HG03521 (cell line): Measurements from ENCODE around the gene PTCD3.

Source experiments
- ATAC-seq: cut with Tn5 transposase; IDR thresholded peaks from one replicate; pipeline ENCODE4 v1.9.1; 2021; ENCODE audit warnings: mild to moderate bottlenecking, moderate library complexity; ENCODE audit not compliant: unreplicated experiment

The PTCD3 gene

DNA sequence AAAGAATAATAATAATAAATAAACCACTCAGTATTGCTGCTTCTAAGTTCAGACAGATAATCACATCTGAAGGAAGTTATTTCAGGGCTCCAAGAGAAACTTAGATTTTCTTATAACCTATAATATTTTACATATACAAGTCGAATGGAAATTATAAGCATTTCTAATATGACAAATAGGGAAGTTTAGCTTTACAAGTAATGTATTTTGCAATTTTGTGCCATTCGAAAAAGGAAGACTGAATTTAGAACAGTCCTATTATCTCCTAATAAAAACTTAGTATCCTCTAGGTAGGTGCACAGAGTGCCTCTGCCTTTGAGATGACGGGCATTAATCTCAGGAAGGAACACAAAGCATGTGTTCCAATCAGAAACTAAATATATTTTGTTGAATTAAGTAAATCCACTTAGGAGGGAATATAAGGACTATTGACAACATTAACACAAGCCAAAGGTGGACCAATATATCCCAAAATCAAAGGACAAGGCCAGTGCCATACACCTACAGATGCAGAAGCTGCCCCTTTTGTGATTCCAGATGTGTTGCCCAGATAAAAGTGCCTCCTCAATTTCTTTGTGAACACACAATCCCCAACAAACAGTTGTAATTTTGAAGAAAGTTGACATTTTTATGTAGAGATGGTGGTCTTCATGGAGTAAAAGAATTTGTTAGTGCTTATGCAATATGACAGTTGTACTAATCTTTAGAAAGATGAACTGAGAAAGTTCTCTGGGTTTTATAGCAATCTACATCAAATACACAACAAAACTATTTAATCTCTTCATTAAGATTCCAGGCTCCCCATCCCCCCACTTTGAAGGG is 36.6 kb downstream of the PTCD3 start:
- ATAC-seq, result no peak

DNA sequence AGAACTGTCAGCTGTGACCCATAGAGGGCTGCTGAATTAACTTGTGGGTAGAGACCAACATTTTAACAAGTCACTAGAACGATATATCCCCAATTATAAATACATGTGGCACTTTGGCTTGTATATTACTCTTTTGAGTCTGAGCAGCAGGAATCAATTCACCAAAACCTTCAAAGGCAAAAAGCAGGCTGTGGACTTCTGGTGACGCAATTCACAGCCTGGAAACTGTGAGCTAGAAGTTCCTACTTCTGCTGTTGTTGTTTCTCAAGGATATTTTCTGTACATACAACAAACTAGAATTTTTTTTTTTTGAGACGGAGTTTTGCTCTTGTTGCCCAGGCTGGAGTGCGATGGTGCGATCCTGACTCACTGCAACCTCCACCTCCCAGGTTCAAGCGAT is 37.3 kb downstream of the PTCD3 start:
- no peak for ATAC-seq

DNA sequence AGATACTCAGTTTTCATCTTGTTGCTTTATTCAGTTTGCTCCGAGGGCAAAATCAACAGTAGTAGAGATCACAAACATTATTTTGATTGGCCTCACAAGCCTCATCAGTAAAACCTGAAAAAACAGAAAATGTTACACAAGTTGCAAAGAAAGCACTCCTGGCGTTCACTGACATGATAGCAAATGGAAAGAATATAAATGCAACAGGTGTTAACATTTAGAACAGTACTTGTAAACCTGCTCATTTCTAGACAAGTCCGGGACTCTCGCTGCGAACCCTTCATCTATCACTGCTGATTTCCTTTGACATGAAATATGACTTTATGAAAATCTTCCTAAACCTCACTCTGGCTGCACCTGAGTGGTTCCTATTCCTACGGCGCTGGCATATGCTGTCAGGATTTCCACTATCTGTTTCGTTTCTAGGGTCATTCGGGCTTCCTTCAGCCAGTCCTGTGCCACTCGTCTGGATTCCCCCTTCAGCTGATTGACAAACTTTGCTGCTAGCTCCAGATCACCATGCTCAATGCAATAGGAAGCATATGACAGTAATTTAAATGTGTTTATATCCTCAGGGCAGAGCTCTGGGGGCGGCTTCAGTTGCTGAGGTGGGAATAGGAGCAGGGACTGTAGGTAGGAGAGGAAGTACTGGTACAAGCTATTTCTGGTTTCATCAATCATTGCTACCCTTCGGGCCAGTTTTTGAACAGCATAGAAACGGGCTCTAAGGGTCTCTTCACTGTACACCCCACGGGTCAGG is 38.1 kb downstream of the PTCD3 start:
- ATAC-seq, result no peak

DNA sequence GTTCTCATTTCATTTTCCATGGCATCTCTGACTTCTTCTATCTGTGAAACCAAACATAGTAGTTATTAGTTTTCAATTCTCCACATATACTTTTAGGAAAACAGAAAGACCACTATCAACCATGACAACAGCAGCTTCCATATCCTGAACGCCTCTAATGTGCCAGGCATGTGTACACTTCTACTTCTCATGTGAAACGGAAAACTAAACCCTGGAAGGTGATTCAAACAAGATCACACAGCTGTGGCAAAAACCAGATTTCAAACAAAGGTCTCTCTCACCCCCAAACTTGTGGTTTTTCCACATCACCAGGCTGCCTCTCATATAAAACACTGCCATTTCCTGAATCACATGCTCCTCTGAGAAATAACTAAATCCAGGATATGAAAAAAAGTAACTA is 41.8 kb downstream of the PTCD3 start:
- ATAC-seq, result no peak

DNA sequence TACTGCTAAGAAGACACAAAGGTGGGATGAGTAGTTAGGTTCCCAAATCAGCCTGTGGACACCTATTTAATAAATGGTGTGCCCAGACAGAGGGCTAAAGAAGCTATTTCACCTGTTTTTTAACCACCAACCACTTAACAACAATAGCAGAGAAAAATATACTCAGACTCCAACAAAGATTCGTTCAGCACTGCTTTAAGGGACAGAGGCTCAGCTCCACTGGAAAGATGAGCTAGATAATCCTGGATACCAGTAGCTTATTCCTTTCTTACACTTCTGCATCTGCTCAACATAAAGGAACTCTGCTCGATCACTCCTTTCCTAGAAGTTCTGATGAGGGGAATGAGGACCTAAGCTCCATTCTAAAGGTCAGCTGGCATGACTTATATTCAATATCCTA is 44.5 kb downstream of the PTCD3 start:
- no peak for ATAC-seq

DNA sequence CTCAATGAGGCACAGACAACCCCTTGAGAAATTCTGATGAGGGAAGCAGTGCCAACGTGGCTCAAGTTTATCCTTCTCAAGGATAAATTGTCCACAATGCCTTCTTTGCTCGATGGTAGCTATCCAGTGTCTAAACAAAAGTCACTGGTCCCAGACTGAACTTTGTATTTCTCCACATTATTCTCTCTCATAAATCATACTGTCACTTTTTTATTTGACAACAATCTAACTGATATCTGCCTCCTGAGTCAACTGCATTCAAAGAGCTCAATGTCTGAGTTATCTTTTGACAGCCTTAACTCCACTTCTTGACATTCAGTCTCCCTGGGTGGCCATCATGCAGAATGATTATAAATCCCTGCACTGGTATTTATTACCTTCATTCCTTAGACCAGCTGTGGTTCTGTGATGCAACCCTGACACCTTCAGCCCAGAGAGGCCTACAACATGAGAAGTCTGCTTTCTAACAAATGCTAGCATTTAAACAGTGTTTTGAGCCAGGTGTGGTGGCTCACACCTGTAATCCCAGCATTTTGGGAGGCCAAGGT is 51.0 kb downstream of the PTCD3 start:
- no peak for ATAC-seq

DNA sequence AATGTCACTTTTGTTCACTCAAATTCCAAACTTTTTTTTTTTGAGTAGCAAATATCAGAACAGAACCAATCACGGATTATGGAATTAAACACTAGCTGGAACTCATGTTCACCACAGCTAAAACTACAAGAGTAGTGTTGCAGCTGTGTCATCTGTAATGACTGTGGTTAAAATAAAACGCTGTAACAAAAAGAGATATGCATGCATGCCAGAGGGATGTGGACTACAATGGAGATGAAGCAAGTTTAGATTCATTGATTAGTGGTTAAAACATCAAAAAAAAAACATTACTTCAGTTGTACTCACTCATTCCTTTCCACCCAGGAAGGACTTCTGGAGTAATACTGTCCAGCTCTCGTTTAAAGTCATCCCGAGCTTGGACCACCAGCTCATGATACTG is 52.3 kb downstream of the PTCD3 start:
- no peak for ATAC-seq

DNA sequence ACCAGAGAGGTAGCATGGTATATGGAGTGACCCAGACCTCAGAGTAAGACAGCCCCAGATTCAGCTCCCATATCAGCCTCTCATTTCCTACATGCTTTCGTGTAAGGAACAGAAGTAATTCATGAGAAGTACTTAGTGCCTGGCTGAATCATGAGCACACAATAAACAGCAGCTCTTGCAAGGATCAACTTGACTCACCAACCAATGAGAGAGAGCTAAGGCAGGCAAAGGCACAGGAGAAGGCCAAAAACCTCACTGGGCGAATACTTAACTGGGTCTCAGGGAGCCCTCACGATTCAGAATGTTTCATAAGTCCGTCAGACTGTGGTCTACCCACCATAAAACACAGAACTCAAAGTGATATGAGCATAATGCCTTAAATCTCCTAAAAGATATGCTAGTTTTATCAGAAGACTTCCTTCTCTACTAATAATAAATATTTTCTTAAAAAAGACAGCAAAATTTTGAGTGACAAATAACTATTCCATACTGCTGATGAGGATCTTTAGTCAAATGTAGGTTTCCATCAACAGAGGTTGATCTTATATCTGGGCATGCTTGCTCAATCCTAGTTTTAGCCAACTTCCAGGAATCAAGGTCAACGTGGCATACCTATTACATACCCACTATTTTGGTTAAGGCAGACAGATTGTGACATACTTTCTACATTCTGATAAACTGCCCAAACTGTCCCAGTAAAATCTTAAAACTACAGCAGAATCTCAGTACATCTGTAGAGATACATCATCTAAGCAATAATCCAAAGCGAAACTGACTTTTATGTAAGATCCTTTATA is 54.3 kb downstream of the PTCD3 start:
- ATAC-seq, result no peak

DNA sequence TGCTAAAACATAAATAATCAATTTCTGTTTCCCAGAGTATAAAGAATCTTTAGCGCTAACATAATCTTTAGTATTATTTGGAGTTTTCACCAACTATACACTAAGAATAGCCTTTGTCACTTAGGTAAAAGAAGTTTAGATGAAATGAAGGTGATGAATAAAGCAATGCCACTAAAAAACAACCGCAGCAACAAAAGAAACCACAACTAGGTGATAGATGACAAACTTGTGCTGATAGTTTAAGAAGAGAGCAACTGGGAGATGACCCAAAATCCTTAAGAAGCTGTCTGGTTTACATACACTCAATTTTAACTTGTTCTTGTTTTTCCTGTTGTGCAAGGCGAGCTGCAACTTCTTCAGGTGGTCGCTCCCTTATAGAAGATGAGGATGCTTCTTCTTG is 64.4 kb downstream of the PTCD3 start:
- ATAC-seq, result no peak

DNA sequence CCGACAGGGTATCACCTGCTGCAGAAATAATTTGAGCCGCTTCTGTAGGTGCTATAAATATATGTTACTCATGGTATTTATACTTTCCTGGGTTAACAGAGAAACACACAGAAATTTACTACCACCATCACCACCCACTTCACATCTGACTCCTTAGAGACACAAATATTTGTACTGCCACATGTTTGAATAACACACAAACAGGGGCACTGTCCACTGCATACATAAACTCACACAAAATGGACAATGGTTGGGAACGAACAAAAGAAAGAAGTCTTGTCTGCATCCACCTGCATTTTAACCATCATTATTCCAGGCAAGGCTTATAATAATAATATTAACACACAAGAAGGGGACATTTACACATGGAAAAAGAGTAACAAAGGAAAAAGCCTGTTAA is 65.3 kb downstream of the PTCD3 start:
- ATAC-seq, result no peak

DNA sequence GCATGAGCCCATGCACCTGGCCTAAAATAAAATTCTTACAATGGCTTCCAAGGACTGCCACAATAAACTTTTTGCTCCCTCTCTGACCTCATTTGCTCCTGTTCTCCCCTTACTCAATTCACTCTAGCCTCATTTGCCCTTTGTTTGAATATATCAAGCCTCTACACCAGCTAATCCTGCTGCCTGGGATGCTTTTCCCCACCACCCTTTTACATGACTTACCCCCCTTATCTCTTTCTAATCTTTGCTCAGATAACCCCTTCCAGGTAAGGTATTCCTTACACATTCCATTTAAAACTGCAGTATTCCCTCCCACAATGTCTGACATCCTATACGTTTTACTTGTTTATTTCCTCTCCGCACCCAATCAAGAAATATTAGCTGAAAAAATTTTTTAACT is 66.6 kb downstream of the PTCD3 start:
- ATAC-seq, result no peak

DNA sequence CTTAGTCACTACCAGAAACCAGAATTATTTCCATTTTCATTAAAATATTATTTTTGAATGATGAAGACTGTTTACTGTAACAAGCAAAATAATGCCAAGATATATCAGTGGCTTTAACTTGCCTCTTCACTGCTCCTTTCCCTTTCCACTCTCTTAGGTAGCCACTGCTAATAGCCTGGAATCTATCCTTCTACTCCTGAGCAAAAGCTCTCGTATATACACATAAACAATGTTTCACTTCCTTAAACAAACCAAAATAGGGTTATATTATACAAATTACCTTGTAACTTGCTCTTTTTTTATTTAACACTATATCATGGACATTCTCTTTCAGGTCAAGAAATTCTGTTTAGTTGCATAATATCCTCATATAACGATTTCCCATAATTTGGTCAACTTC is 68.4 kb downstream of the PTCD3 start:
- ATAC-seq, result no peak

DNA sequence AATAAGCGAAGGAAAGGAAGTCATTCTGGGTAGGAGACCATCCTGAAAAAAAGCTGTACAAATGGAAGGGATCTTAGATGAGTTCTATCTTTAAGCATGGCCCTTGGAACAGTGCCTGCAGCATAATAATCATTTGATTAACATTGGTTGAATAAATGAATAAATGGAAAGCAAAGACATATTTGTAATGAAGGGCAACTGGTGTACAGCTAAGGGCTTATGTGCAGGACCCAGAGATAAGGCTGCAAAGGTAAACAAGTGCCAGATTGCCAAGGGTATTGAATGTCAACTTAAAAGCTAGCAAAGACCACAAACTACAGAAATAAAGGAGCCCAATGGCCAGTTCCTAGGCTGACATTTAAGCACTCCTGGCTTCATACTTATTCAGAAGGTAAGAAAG is 69.8 kb downstream of the PTCD3 start:
- no peak for ATAC-seq

DNA sequence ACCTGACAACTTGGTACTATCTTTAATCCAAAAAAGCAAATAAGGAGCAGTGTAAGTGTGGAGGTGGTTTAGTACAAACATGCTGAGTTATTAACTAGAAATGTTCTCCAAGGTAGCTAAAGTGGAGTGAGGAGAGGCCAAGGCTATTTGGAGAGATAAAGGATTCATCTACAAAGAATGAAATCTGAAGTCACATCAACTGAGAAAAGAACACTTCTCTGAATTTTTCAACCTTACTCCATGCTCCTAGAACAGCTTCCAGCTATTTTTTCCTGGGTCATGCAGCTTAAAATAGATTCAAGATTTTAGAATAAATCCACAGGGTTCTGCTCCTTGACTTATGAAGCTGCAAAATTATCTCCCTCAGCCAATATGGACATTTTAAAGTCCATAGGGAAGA is 70.6 kb downstream of the PTCD3 start:
- ATAC-seq, result no peak

DNA sequence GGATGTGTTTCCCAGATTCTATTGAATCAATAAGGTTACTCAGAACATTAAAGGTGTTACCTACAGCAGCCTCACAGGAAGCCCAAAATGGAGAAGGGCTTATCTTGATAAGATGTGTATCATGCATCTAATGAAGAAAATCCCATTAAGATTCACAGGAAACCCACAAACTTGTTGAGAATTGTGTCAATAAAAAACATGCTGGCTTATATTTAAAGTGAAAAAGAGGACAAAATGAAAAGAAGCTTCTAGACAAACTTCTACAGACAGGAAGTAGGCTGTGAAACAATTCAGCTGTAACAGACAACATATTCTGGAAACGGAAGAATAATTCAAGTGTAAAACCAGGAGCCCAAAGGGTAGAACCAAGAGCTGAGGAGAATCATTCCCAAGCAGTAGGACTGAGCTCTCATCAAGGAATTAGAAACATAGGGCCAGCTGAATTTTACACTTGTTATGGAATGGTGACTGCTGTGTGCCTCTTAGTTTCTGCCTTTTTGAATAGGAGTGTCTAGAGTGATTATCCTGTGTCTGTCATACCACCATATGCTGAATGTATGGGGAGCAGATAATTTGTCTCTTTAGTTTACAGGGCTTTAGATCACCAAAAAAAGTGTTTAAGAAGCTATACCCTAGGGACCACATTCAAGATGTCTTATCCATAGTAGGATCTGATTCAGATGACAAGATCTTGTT is 79.6 kb downstream of the PTCD3 start:
- ATAC-seq, result no peak

DNA sequence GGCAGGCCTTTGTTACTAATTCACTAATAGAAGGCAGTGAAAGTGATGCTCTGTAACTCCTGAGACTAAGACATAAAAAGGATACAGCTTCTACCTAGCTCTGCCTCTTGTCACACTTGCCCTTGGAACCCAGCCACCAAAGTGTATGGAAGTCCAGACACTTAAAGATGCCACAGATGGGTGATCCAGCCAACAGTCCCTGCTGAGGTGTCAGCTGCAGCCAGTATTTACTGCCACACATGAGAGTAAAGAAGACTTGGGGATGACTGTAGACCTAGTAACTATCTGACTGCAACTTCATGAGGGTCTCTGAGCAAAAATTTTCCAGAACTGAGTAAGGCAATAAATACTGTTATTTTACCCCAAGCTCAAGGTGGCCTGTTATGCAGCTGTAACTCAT is 80.4 kb downstream of the PTCD3 start:
- no peak for ATAC-seq

DNA sequence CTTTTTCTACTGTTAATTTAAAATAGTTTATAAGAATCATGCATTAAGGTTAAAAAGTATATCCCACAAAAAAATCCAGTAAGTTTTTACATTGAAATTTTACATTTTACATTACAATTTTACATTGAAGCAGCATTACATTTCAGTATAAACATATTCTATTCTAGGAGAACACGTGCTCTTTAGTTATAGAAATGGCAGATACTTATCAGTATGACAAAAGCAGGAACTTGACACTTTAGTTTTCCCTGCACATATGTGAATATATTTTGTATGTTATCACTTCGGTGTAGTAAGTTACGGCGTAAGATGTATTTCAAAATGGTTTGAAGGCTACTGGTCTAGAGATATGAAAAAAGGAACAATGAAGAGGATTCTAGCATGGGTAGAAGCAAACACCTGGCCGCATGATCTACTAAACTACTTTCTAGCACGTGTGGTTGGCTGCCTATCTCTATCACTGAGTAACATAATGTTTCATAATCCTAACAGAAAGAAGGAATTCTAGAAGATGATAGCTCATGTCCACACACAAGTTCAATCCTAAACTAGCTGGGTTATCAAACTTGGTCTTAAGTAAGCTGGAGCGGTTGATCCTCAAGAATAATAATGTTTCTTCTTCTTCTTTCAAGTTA is 83.9 kb downstream of the PTCD3 start:
- ATAC-seq, result no peak
